OCI-LY7 (cell line): Measurements from ENCODE around the gene ERI3. TPM values are rescaled to one million over a fixed set of nuclear protein-coding genes. Genes with fewer than 3 reads are reported as not detected.

Experiments used
- BruUV-seq: library from RNA; stranded (reverse); fragments of 400-500 nt; replicated peaks from 2 replicates; lab custom pipeline; 2021; lab: Mats Ljungman, UMichigan
- CTCF ChIA-PET: fragments of 300-600 bp; sonication (Branson Sonifier 250); formaldehyde crosslinking; loops from one replicate; lab custom pipeline; 2022; ENCODE audit warnings: antibody characterized with exemption; ENCODE audit not compliant: unreplicated experiment; lab: Charles Lee
- POLR2A ChIA-PET: fragments of 300-600 bp; sonication (Branson Sonifier 250); formaldehyde crosslinking; loops from one replicate; lab custom pipeline; 2022; ENCODE audit warnings: antibody characterized with exemption; lab: Charles Lee
- DNase-seq: peaks from one replicate; pipeline ENCODE4 v3.0.0-alpha.2; 2015; ENCODE audit warnings: low spot score
- H2AFZ ChIP-seq: fragments of 200-600 bp; sonication (generic), shearing (Covaris generic); 2 replicates; pipeline ENCODE4 v1.6.1; 2014; ENCODE audit warnings: mild to moderate bottlenecking, antibody characterized with exemption, low read length, moderate library complexity
- H3K27ac ChIP-seq: fragments of 200-600 bp; sonication (generic); 2 replicates; pipeline ENCODE4 v1.5.1; 2014; ENCODE audit warnings: mixed run types, low read depth, mild to moderate bottlenecking, moderate library complexity, low read length, inconsistent platforms; ENCODE audit not compliant: poor library complexity, severe bottlenecking
- H3K36me3 ChIP-seq: fragments of 200-600 bp; sonication (generic); 2 replicates; pipeline ENCODE4 v1.6.1; 2014; ENCODE audit warnings: mild to moderate bottlenecking, antibody characterized with exemption, low read length, moderate library complexity, mixed read lengths; ENCODE audit not compliant: insufficient read depth
- H3K4me1 ChIP-seq: fragments of 200-600 bp; sonication (generic); 2 replicates; pipeline ENCODE4 v1.5.1; 2014; ENCODE audit warnings: mild to moderate bottlenecking, low read length; ENCODE audit not compliant: insufficient read depth, poor library complexity, severe bottlenecking
- H3K4me2 ChIP-seq: fragments of 200-600 bp; sonication (generic); 2 replicates; pipeline ENCODE4 v1.6.1; 2014; ENCODE audit warnings: mild to moderate bottlenecking, low read length
- H3K4me3 ChIP-seq: fragments of 200-600 bp; sonication (generic); 2 replicates; pipeline ENCODE4 v1.5.1; 2014; ENCODE audit warnings: mild to moderate bottlenecking, low read depth, low read length; ENCODE audit not compliant: poor library complexity, severe bottlenecking
- H3K79me2 ChIP-seq: fragments of 200-600 bp; sonication (generic); 2 replicates; pipeline ENCODE4 v1.6.1; 2016; ENCODE audit warnings: low read depth, mild to moderate bottlenecking, low read length, moderate library complexity, mixed read lengths; ENCODE audit not compliant: insufficient read depth
- H3K9me2 ChIP-seq: fragments of 200-600 bp; sonication (generic); 2 replicates; pipeline ENCODE4 v1.6.1; 2016; ENCODE audit warnings: mild to moderate bottlenecking, low read length, mixed read lengths; ENCODE audit not compliant: insufficient read depth
- H3K9me3 ChIP-seq: fragments of 200-600 bp; sonication (generic); 2 replicates; pipeline ENCODE4 v1.6.1; 2014; ENCODE audit warnings: mild to moderate bottlenecking, mixed run types, low read length, mixed read lengths
- H4K20me1 ChIP-seq: fragments of 200-600 bp; sonication (generic); 2 replicates; pipeline ENCODE4 v1.6.1; 2014; ENCODE audit warnings: mild to moderate bottlenecking, antibody characterized with exemption, low read length, moderate library complexity, mixed read lengths; ENCODE audit not compliant: insufficient read depth
- CTCF ChIP-seq: fragments of 200-600 bp; sonication (generic); conservative IDR thresholded peaks from 2 replicates; pipeline ENCODE4 v1.5.1; 2014; ENCODE audit warnings: mild to moderate bottlenecking, antibody characterized with exemption, low read length, moderate library complexity, mixed read lengths
- EZH2phosphoT487 ChIP-seq: fragments of 200-600 bp; sonication (generic); IDR thresholded peaks from 2 replicates; pipeline ENCODE4 v1.6.1; 2018; ENCODE audit warnings: low read depth, borderline replicate concordance, mild to moderate bottlenecking, mixed run types, antibody characterized with exemption, low read length, moderate library complexity, mixed read lengths
- intact Hi-C: fragments of 100-400 bp; cut with micrococcal nuclease; formaldehyde crosslinking; loops from one replicate; pipeline ENCODE4 v1.10.0; 2022; ENCODE audit not compliant: unreplicated experiment
- total RNA-seq, 2 experiments: library from RNA; depleted of rRNA in 1 of 2; stranded (reverse); fragments of >200 nt in 1 of 2; shearing (Covaris generic) in 1 of 2; gene quantifications; 2 replicates each; pipeline ENCODE4 v1.2.3, GENCODE V29; 2014 to 2022

ERI3 gene
- total RNA-seq, 2 experiments from 2014 or later: 46.5 to 47.4 TPM

DNA sequence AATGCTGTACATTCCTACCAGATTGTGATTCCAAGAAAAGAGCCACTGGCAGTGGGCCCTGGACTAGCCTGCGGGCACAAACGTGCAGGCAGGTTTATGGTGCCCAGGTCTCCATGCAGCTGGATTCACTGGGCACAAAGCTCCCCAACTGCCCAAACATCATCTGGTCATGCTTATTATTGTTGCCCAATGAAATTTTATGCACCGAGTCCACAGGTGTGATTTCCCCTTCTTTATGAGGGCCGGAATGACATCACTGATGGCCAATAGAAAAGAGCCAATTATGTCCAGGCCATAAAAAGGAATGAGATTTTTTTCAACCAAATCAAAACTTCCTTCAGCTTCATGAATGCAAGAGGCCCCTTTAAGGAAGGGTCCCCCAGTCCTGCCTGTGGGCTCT lies 66.2 kb downstream of the ERI3 start:
- TF ChIP-seq EZH2phosphoT487 (no peak), CTCF (no peak)
- Histone ChIP-seq H3K36me3 (peaks cover 30% of the 10 kb centered on the region), H3K4me2 (no peak overlapping the region), H4K20me1 (no peaks in the 10 kb centered on the region), H3K79me2 (no peaks in the 10 kb centered on the region), H3K27ac (no peak overlapping the region), H3K4me3 (no peak overlapping the region), H3K9me2 (no peaks in the 10 kb centered on the region), H2AFZ (no peak overlapping the region), H3K9me3 (no peaks in the 10 kb centered on the region), H3K4me1 (no peaks in the 10 kb centered on the region)
- intact Hi-C loops: no loop called here
- POLR2A ChIA-PET: no interaction called here
- CTCF ChIA-PET: no interaction called here
- no TSS peak for BruUV-seq
- DNase-seq: no peak

DNA sequence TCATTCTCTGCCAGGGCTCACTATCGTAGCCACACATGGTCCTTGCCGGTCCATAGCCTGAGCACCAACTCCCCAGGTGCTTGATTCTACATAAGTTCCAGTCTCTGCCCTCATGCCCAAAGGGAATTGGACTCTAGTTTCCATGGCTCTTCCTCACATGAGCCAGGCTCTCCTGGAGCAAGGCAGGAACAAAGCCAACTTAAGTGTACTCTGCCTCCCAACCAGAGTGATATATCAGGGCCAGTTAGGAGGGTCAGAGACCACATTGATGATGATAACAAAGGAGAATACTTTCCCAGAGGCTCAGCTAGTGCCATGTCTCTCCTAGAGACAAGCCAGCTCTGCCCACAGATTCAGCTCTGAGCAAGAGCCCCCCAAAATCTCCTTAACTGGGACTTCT lies 70.9 kb downstream of the ERI3 start:
- no peak for DNase-seq
- POLR2A ChIA-PET: no interaction called here
- Histone ChIP-seq H3K4me3 (no peak overlapping the region), H3K9me3 (no peaks in the 10 kb centered on the region), H3K36me3 (peaks cover 38% of the 10 kb centered on the region), H2AFZ (no peak overlapping the region), H3K9me2 (no peaks in the 10 kb centered on the region), H3K4me2 (no peak overlapping the region), H3K4me1 (no peaks in the 10 kb centered on the region), H3K79me2 (no peaks in the 10 kb centered on the region), H3K27ac (no peak overlapping the region), H4K20me1 (no peaks in the 10 kb centered on the region)
- TF ChIP-seq CTCF: no peak
- no peak for TF ChIP-seq EZH2phosphoT487
- no TSS peak for BruUV-seq
- intact Hi-C loops: no loop called here
- CTCF ChIA-PET: no interaction called here

GRCh38 chr1:44283524-44284173 lies 71.4 kb downstream of the ERI3 start:
- TF ChIP-seq EZH2phosphoT487 (no peak), CTCF (no peak)
- Histone ChIP-seq H3K27ac (no peak overlapping the region), H3K4me1 (no peaks in the 10 kb centered on the region), H2AFZ (no peak overlapping the region), H3K9me3 (no peaks in the 10 kb centered on the region), H3K4me3 (no peak overlapping the region), H3K9me2 (no peaks in the 10 kb centered on the region), H3K36me3 (peaks cover 38% of the 10 kb centered on the region), H3K79me2 (no peaks in the 10 kb centered on the region), H3K4me2 (no peak overlapping the region), H4K20me1 (no peaks in the 10 kb centered on the region)
- ChIA-PET CTCF (no interaction called here), POLR2A (interaction anchor here (1.4 kb wide), 1 partner anchor 12 kb away, joined by 3 read pairs; no protein-coding TSS in a partner anchor)
- no TSS peak for BruUV-seq
- DNase-seq: no peak
- intact Hi-C loops: no loop called here
